K562 (cell line): ENCODE data around the gene ELMO1. TPM values are rescaled to one million over a fixed set of nuclear protein-coding genes. Genes with fewer than 3 reads are reported as not detected.

Experiments
- ATAC-seq: fragments of 200-7000 bp; cut with Tn5 transposase; 3 replicates; pipeline ENCODE4 v1.9.1; 2020; ENCODE audit warnings: moderate library complexity
- BruUV-seq: library from RNA; stranded (reverse); fragments of 400-500 nt; replicated peaks from 2 replicates; lab custom pipeline; 2021; lab: Mats Ljungman, UMichigan
- CTCF ChIA-PET: fragments of 300-600 bp; formaldehyde crosslinking; extraction: SDS; loops from one replicate; lab custom pipeline; 2021; ENCODE audit warnings: low intra/inter-chr PET ratio; lab: Yijun Ruan, JAX
- POLR2A ChIA-PET: fragments of 300-600, 350-650 bp; sonication (Branson Sonifier 250); formaldehyde crosslinking; extraction: SDS; loops from one replicate; lab custom pipeline; 2021; ENCODE audit warnings: antibody characterized with exemption, inconsistent platforms; lab: Yijun Ruan, JAX
- DNase-seq, 4 experiments: peaks; one replicate each; pipeline versions ENCODE4 v3.0.0 to v3.0.0-alpha.2; 2011 to 2018; ENCODE audit warnings: low spot score in 3 of 4, mixed read lengths in 3 of 4; ENCODE audit errors: extremely low read depth in 1 of 4
- FAIRE-seq: peaks from 2 replicates; lab custom pipeline; 2011; peaks lifted over from hg19 to GRCh38; lab: Jason Lieb, UNC
- H2AFZ ChIP-seq: 2 replicates; pipeline ENCODE4 v1.6.0; 2011; ENCODE audit warnings: low read depth, low read length, control low read depth, inconsistent platforms
- H3K27ac ChIP-seq: fragments of 200-600 bp; 3 replicates; pipeline ENCODE4 v1.8.0; 2011; ENCODE audit warnings: low read depth, mild to moderate bottlenecking, control low read depth, inconsistent platforms, low read length, moderate library complexity, mixed read lengths; ENCODE audit errors: extremely low read depth
- H3K27me3 ChIP-seq, 2 experiments: fragments of 300-600 bp in 1 of 2; 2 replicates in 1 of 2; 3 replicates in 1 of 2; pipeline versions ENCODE4 v1.6.0 to v1.8.0; 2011; ENCODE audit warnings: inconsistent platforms in 2 of 2, low read length in 2 of 2, mild to moderate bottlenecking in 1 of 2, mixed read lengths in 1 of 2, moderate library complexity in 1 of 2; ENCODE audit not compliant: control insufficient read depth in 2 of 2, insufficient read depth in 2 of 2
- H3K36me3 ChIP-seq: fragments of 300-600 bp; 3 replicates; pipeline ENCODE4 v1.8.0; 2011; ENCODE audit warnings: mild to moderate bottlenecking, low read length, inconsistent platforms; ENCODE audit not compliant: control insufficient read depth, insufficient read depth
- H3K4me1 ChIP-seq, 2 experiments: fragments of 200-600 bp in 1 of 2; replicated peaks in 1 of 2; 2 replicates in 1 of 2; 3 replicates in 1 of 2; pipeline versions ENCODE4 v1.5.1 to v1.8.0; 2011; ENCODE audit warnings: inconsistent platforms in 2 of 2, low read length in 2 of 2, mild to moderate bottlenecking in 1 of 2, mixed read lengths in 1 of 2, moderate library complexity in 1 of 2; ENCODE audit not compliant: control insufficient read depth in 2 of 2, insufficient read depth in 2 of 2
- H3K4me2 ChIP-seq: 2 replicates; pipeline ENCODE4 v1.6.1; 2011; ENCODE audit warnings: low read length, control low read depth, inconsistent platforms, mixed read lengths; ENCODE audit not compliant: insufficient read depth
- H3K4me3 ChIP-seq: fragments of 200-600 bp; sonication (generic), shearing (Covaris generic); 2 replicates; pipeline ENCODE4 v1.5.1; 2016; ENCODE audit warnings: control low read depth, inconsistent platforms
- H3K79me2 ChIP-seq: fragments of 200-600 bp; 3 replicates; pipeline ENCODE4 v1.8.0; 2011; ENCODE audit warnings: low read length, inconsistent platforms; ENCODE audit not compliant: control insufficient read depth, insufficient read depth
- H3K9ac ChIP-seq, 2 experiments: 2 replicates each; pipeline versions ENCODE4 v1.6.0 to v1.6.1; 2011; ENCODE audit warnings: low read depth in 2 of 2, low read length in 2 of 2, control low read depth in 1 of 2, inconsistent platforms in 1 of 2, mild to moderate bottlenecking in 1 of 2, mixed read lengths in 1 of 2; ENCODE audit not compliant: insufficient read depth in 1 of 2
- H3K9me1 ChIP-seq: one replicate; pipeline ENCODE4 v1.6.0; 2011; ENCODE audit warnings: inconsistent platforms, mild to moderate bottlenecking, low read length, moderate library complexity; ENCODE audit not compliant: control insufficient read depth, insufficient read depth
- H3K9me3 ChIP-seq: replicated peaks from 2 replicates; pipeline ENCODE4 v1.5.1; 2011; ENCODE audit warnings: low read depth, low read length, inconsistent platforms; ENCODE audit not compliant: control insufficient read depth, insufficient read depth
- H4K20me1 ChIP-seq: replicated peaks from 2 replicates; pipeline ENCODE4 v1.6.1; 2011; ENCODE audit warnings: low read length, inconsistent platforms, mixed read lengths; ENCODE audit not compliant: control insufficient read depth, insufficient read depth
- FOSL1 ChIP-seq: fragments of 200-800 bp; sonication (Bioruptor generic); conservative IDR thresholded peaks from 2 replicates; pipeline ENCODE4 v1.6.1; 2016; ENCODE audit warnings: missing genetic modification characterization, missing compliant biosample characterization
- PRDM10 ChIP-seq: fragments of 450-650 bp; IDR thresholded peaks from 2 replicates; pipeline ENCODE4 v1.6.1; 2018; ENCODE audit not compliant: partially characterized antibody
- RBBP5 ChIP-seq: fragments of 200-600 bp; sonication (generic); IDR thresholded peaks from 2 replicates; pipeline ENCODE4 v1.6.1; 2012; ENCODE audit warnings: borderline replicate concordance, mild to moderate bottlenecking, low read length, control low read depth, inconsistent platforms; ENCODE audit not compliant: insufficient read depth, poor library complexity, severe bottlenecking
- WGBS: fragments of 100-300 bp; shearing (Covaris generic); methylation state at CpG from one replicate; pipeline ENCODE4 v1.1.6; 2016; ENCODE audit warnings: low coverage, mixed read lengths; ENCODE audit not compliant: insufficient coverage; ENCODE audit errors: missing lambda C conversion rate; 5-methylcytosine and 5-hydroxymethylcytosine counted together
- in situ Hi-C: fragments of 300-500 bp; cut with MboI; formaldehyde crosslinking; loops from 4 replicates; pipeline ENCODE4 v1.15.0; 2018; ENCODE audit warnings: inconsistent platforms, mixed read lengths
- intact Hi-C: fragments of 100-400 bp; cut with micrococcal nuclease; formaldehyde crosslinking; loops from 2 replicates; pipeline ENCODE4 v1.14.2; 2022
- polyA plus RNA-seq, 8 experiments: library from polyadenylated mRNA; depleted of rRNA in 4 of 8; stranded (reverse) in 5 of 8; unstranded in 3 of 8; fragments of >200 nt; fragmentation: Nextera tagmentation in 2 of 8; fragmentation: Illumina TruSeq in 1 of 8; extraction: Ambion mirVana in 2 of 8; extraction: Trizol in 1 of 8; gene quantifications; 2 replicates each; pipeline versions ENCODE4 v1.2.1 to v1.2.3, GENCODE V29; 2011 to 2014; ENCODE audit warnings: inconsistent platforms in 1 of 8, missing spikeins in 1 of 8
- total RNA-seq, 7 experiments: library from RNA; depleted of rRNA in 6 of 7; stranded (reverse); fragments of >200 nt in 6 of 7; fragmentation: Illumina TruSeq in 2 of 7; extraction: Trizol in 2 of 7; gene quantifications; 2 replicates each; pipeline versions ENCODE4 v1.2.1 to v1.2.3, GENCODE V29; 2011 to 2021; ENCODE audit warnings: low replicate concordance in 1 of 7

ELMO1 gene
- total and polyA plus RNA-seq, 9 of the 15 experiments (the other 6 are each of a cell fraction or from before 2014, with no cell fraction given): 0.36 to 7.2 (median 3.6) TPM

- Histone ChIP-seq H3K4me1 (no peaks in the 10 kb centered on the region; a peak in 1 of 5 replicates), H3K9ac (no peak overlapping the region), H3K36me3 (no peaks in the 10 kb centered on the region), H3K79me2 (no peaks in the 10 kb centered on the region), H3K27me3 (peaks cover 6 to 16% of the 10 kb centered on the region in 2 experiments), H3K9me1 (no peaks in the 10 kb centered on the region), H4K20me1 (0 out of 2 replicates have a peak, but pooled peaks cover 5% of the 10 kb centered on the region), H3K4me3 (no peak overlapping the region), H2AFZ (no peak overlapping the region), H3K4me2 (no peak overlapping the region), H3K9me3 (no peaks in the 10 kb centered on the region), H3K27ac (no peak overlapping the region)
- WGBS: 6% methylated on average over 16 of the region's 16 CpGs
- POLR2A ChIA-PET: no interaction called here
- intact Hi-C loops: no loop called here
- TF ChIP-seq FOSL1 (tag): peak; percentile 66
- TF ChIP-seq RBBP5: no peak
- TF ChIP-seq PRDM10: peak; percentile 41
- DNase-seq (peak in 2 of 4 experiments; percentile 17 to 19), FAIRE-seq (no peak), ATAC-seq (peak; percentile 63)
- no TSS peak for BruUV-seq
- in situ Hi-C loops: no loop called here
- CTCF ChIA-PET: no interaction called here
Measured at GRCh38 chr7:37193087-37193774, 255.4 kb downstream of the ELMO1 start.
